ENCODE data around the gene MUC12.
"Not testable (repeated sequence)": the region's sequence is repeated elsewhere in the genome, so short reads cannot be mapped to it uniquely, and the experiment has no call there.

Gene MUC12

GRCh38 chr7:100962537-100962936 lies 6.8 kb upstream of the MUC12 start:
- DNase-seq (ENCODE audit: low read depth in 2 of 2): no peak

DNA sequence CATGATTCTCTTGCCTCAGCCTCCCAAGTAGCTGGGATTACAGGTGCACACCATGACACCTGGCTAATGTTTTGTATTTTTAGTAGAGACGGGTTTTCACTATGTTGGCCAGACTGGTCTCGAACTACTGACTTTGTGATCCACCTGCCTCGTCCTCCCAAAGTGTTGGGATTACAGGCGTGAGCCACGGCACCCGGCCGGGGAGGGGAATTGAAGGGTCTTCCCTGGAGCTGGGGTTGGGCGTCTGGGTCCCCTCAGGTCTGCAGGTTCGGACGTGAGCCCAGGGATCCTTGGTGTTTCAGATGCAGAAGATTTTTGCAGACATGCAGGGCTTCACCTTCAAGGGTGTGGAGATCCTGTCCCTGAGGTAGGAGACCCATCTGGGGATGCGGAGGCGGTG lies 6.0 kb upstream of the MUC12 start:
- no peak for DNase-seq (ENCODE audit: low read depth in 2 of 2)

DNA sequence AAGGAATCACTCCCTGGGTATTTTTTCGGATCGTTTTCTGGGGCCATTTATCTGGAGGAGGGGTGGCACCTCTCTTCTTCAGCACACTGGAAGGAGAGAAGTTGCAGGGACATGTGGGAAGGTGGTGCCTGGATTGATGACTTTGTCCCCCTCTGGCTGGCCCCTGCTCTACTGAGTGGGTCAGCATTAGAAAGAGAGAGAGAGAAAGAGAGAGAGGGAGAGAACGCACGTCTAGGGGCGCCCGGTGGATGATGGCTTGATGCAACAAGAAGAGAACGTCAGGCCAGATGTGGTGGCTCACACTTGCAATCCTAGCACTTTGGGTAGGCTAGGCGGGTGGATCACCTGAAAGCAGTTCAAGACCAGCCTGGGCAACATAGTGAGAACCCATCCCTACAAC lies 5.5 kb upstream of the MUC12 start:
- no peak for DNase-seq (ENCODE audit: low read depth in 2 of 2)

GRCh38 chr7:100964630-100965029 lies 4.7 kb upstream of the MUC12 start:
- DNase-seq (ENCODE audit: low read depth in 2 of 2): no peak

DNA sequence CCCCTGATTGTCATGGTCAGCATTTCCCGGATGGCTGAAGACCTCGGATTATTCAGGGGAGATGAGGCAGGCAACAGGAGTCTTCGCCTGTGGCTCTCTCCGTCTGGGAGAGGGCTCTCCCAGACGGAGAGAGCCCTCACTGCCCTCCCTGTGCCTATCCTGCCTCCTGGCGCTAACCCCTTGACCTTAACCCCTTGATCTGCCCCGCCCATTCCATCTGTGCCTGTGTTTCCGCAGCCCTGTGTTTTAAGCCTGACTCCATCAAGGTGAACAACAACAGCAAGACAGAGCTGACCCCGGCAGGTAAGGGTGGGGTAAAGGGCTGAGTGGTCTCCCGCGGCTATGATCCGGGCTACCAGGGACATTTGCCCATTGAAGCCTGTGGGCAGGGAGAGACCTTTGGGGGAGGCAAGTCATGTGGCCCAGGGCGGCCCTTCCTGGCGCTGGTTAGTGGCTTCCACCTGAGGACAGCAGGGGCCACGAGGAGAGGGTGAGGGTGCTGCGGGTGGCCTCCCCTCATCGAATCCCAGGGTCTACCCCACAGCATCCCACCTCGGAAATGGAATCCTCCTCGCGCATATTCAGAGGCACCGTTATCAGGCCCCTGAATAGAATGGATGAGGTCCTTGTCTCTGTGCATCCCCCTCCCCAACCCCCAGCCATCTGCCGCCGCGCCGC lies 4.2 kb upstream of the MUC12 start:
- DNase-seq (ENCODE audit: low read depth in 2 of 2): no peak

- DNase-seq (ENCODE audit: low read depth in 2 of 2): peak; percentile 54 to 71
These were observed 3.4 kb upstream of the MUC12 start for GRCh38 chr7:100965723-100966541.

- DNase-seq (ENCODE audit: low read depth in 2 of 2): no peak
These were observed 2.6 kb upstream of the MUC12 start for GRCh38 chr7:100966542-100967291.

- DNase-seq (ENCODE audit: low read depth in 2 of 2): no peak
These were observed 2.0 kb upstream of the MUC12 start for GRCh38 chr7:100967292-100967863.

GRCh38 chr7:100968031-100968430 lies 1.3 kb upstream of the MUC12 start:
- no peak for DNase-seq (ENCODE audit: low read depth in 2 of 2)

GRCh38 chr7:100968650-100969049 lies 715 bp upstream of the MUC12 start:
- DNase-seq (ENCODE audit: low read depth in 2 of 2): no peak

DNA sequence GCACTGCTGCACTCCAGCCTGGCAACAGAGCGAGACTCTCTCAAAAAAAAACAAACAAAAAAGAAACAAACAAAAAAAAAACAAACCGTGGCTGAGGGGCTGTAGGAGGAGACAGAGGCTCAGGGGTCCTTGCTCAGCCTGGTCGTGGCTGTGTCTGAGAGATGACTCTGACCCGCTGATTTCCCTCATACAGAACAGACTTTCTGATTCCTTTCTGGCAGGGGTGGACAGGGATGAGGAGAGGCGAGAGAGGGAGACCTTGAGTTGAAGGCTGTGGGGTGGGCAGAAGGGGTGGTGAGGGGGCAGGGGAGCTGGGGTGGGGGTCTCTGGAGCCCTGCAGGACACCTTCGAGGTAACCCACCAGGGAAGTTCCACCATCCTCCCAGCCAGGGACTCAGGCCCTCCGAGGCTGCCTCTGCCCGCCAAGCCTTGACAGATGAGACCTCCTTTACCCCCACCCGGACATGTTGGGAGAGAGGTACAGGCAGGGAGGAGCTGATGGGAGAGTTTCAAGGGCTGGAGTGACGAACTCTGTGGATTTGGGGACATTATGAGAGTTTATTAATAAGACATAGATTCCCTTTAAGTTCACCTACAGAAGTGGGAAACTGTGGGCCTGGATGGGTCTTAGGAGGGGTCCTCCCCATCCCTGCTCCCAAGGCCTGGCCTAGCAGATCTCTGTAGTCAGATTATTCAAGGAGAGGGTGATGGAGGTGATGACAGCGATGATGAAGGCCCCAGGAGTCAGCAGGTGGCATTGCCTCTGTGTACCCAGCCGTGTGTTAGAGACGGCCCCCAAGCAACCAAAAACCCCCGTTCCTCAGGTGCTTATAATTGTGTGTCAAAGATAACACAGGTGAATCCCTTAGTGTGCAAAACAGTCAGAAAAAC lies 2.0 kb downstream of the MUC12 start:
- no peak for DNase-seq (ENCODE audit: low read depth in 2 of 2)

DNA sequence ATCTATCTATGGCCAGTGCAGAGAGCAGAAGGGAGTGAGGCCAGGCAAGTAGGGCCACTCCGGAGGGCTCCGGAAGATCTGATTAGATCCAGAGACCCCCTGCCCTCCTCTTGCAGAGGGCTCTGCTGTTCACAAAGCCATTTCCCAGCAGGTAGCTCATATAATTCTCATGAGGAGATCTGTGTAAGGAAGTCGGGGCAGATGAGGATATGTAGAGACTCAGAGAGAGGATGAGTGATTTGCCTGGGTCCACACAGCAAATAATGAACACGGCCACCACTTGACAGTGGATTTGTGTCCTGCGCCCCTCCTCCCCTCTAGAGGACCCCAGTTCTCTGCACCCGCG lies 2.6 kb downstream of the MUC12 start:
- no peak for DNase-seq (ENCODE audit: low read depth in 2 of 2)

- DNase-seq (ENCODE audit: low read depth in 2 of 2): no peak
These were observed 4.7 kb downstream of the MUC12 start for GRCh38 chr7:100974021-100974420.

DNA sequence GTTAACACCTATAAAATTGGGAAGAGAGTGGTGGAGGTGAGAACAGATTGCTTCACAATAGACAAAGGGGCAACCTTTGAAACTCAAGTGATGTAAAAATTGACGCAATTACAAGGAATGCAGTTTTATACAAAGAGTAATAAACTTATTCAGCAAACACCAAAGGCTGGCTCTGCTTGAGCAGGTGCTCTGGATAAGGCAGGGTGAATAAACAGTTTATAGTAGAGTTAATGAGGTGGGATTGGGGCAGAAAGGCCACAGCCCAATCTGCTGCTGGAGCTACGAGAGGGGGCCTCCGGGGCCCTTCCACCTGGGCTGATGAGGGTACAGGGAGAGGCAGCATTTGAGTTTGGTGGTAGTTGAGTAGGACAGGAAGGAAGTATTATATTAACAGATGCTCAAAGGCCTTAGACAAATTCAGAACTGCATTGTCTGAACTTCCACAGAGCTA lies 6.0 kb downstream of the MUC12 start:
- no peak for DNase-seq (ENCODE audit: low read depth in 2 of 2)

DNA sequence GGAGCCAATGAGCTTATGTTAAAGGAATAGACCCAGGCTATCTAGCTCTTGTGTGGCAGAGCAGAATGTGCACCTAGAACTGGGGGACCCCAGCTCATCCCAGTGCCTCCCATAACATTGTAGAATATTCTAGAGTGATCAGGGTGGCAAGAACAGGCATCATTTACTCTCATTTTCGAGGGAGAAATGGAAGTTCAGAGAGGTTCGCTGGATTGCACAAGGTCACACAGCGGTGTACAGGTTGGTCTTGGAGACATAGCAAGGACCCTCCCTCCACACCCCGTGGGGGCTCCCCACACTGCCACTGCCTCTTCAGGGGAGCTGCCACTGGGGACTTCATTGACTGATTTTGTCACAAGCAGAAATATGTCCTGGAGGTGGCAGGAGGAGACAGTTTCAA lies 8.9 kb downstream of the MUC12 start:
- no peak for DNase-seq (ENCODE audit: low read depth in 2 of 2)

- no peak for DNase-seq (ENCODE audit: low read depth in 2 of 2)
These were observed 14.3 kb downstream of the MUC12 start for GRCh38 chr7:100983451-100984187.

DNA sequence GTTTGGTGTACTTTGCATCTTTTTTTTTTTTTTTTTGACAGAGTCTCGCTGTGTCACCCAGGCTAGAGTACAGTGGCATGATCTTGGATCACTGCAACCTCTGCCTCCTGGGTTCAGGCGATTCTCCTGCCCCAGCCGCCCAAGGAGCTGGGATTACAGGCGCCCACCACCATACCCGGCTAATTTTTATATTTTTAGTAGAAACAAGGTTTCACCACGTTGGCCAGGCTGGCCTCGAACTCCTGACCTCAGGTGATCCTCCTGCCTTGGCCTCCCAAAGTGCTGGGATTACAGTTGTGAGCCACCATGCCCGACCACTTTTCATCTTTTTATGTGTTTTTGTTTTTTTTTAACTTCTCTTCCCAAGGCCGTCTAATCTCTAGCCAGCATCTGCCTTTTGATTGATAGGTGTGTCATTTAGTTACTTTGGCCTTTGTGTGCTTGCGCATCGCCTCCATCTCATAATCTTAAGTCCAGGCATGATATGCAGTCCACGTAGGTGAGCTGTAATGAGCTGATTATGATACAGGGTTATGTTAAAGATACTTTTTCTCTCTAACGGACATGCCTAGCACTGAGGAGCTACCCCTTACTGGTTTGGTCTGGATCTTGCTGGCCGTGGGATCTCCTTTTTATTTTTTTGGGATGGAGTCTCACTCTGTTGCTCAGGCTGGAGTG lies 15.0 kb downstream of the MUC12 start:
- DNase-seq (ENCODE audit: low read depth in 2 of 2): not testable (repeated sequence)

- DNase-seq (ENCODE audit: low read depth in 2 of 2): not testable (repeated sequence)
These were observed 15.8 kb downstream of the MUC12 start for GRCh38 chr7:100985033-100985797.

- DNase-seq (ENCODE audit: low read depth in 2 of 2): no peak
These were observed 22.3 kb downstream of the MUC12 start for GRCh38 chr7:100991631-100992030.
